Esophagus squamous epithelium (tissue), 5 donors: ENCODE data around the gene FILIP1. TPM values are rescaled to one million over a fixed set of nuclear protein-coding genes. Genes with fewer than 3 reads are reported as not detected.

Experiments
- DNase-seq: peaks from one replicate; lab custom pipeline; 2025; lab: John Stamatoyannopoulos, UW
- H3K27ac ChIP-seq, 4 donors: fragments of 200-600 bp; sonication (generic); one replicate each; pipeline ENCODE4 v1.5.1; 2016 to 2019; ENCODE audit warnings: mild to moderate bottlenecking in 1 of 4
- H3K27me3 ChIP-seq, 4 donors: fragments of 200-600 bp; sonication (generic); 1 replicate in 3 of 4; 2 replicates in 1 of 4; pipeline versions ENCODE4 v1.5.1 to v1.6.0; 2017 to 2021; ENCODE audit warnings: antibody characterized with exemption in 1 of 4
- H3K36me3 ChIP-seq, 3 donors: fragments of 200-600 bp; sonication (generic); one replicate each; pipeline ENCODE4 v1.5.1; 2016 to 2019
- H3K4me1 ChIP-seq, 3 donors: fragments of 200-600 bp; sonication (generic); one replicate each; pipeline ENCODE4 v1.5.1; 2017 to 2019
- H3K4me3 ChIP-seq, 4 donors: fragments of 200-600 bp; sonication (generic); 1 replicate in 3 of 4; 2 replicates in 1 of 4; pipeline ENCODE4 v1.5.1; 2016 to 2019; ENCODE audit warnings: mild to moderate bottlenecking in 2 of 4, moderate library complexity in 1 of 4
- H3K9me3 ChIP-seq, 3 donors: fragments of 200-600 bp; sonication (generic); one replicate each; pipeline ENCODE4 v1.5.1; 2016 to 2019
- CTCF ChIP-seq, 6 experiments: fragments of 450-650 bp in 4 of 6; fragments of 200-600 bp in 2 of 6; sonication (generic) in 2 of 6; IDR thresholded peaks; one replicate each; pipeline ENCODE4 v1.5.1; 2016 to 2019; ENCODE audit warnings: antibody characterized with exemption in 6 of 6, mild to moderate bottlenecking in 4 of 6, moderate library complexity in 4 of 6
- POLR2A ChIP-seq, 4 donors: fragments of 450-650 bp; IDR thresholded peaks; one replicate each; pipeline ENCODE4 v1.6.1; 2017; ENCODE audit warnings: antibody characterized with exemption in 4 of 4, mild to moderate bottlenecking in 4 of 4, moderate library complexity in 3 of 4
- WGBS, 2 donors: methylation state at CpG; one replicate each; pipeline ENCODE4 v1.1.5; 2018; 5-methylcytosine and 5-hydroxymethylcytosine counted together
- intact Hi-C: fragments of 100-400 bp; cut with DNase I; formaldehyde crosslinking; loops from one replicate; pipeline ENCODE4 v1.15.0; 2022
- small RNA-seq, 4 donors: library from RNA; depleted of rRNA; stranded (forward); fragments of <200 nt; gene quantifications; one replicate each; pipeline ENCODE3, GENCODE V24; 2016
- total RNA-seq, 4 donors: library from RNA; depleted of rRNA; stranded (reverse); fragments of >200 nt; gene quantifications; one replicate each; pipeline ENCODE4 v1.1.0, GENCODE V29; 2016
- donor health status: DM: yes; HTN: yes; CAD: no.

Gene FILIP1
- total RNA-seq, 4 donors from 2014 or later, result 0.49 to 13.4 (median 2.3) TPM

DNA sequence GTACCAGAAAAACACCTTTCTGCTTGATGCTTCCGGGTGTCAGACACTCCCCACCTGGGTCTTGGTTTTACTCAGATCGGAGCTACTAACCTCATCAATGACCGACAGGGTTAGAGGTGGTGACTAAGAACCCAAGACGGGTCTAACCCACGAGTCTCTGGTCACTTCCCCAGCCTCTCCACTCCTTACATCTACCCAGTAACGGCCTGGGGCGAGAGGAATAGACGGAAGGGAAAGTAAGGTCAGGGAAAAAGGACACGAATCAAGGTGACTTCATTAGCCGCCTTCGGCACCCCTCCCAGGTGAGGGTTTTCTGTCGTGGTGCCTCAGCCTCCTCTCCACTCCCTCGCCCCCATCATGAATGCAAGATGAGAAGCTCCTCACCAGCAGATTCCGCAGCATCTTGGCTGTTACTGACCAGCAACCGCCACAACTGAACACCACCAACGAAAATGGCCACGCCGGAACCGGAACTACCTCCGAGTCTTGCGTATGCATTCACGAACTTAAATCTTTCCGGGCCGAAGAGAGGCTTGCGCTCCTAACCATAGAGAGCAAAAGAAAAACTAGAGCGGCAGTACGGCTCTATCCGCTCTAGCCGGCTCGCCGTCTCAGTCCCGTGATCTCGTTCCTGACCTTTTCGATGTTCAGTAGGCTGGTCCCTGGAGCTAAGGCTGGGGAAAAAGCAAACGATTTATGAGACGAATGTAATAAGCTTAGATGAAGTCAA is 250.1 kb downstream of the FILIP1 start, which contains the start of gene COX7A2:
Gene COX7A2 (minus strand): TSS at position 469 of the 730 bp plus-strand sequence. CDS start 67 bp downstream, at position 402.
- TF ChIP-seq POLR2A (IDR thresholded peaks at IDR 0.05) (peak in 2 of 4 donors; percentile 58 to 78), CTCF (IDR thresholded peaks at IDR 0.05) (peak in 1 of 6 experiments; percentile 4)
- peak; percentile 46 for DNase-seq
- H3K36me3 ChIP-seq, result peaks cover 0 to 36% (median 0%) of the 10 kb centered on the region in 3 donors
- H3K9me3 ChIP-seq, result no peaks in the 10 kb centered on the region
- H3K4me1 ChIP-seq, result peaks cover 4 to 35% (median 17%) of the 10 kb centered on the region in 3 donors
- H3K4me3 ChIP-seq, result peak within 1 kb of the TSS; percentile 48 to 96 (median 68)
- WGBS, 2 donors, result 0 to 2% methylated on average over 23 to 31 of the region's 36 CpGs
- H3K27ac ChIP-seq, result peak within 1 kb of the TSS; percentile 83 to 97 (median 93)
- intact Hi-C loops, result no loop called here
- H3K27me3 ChIP-seq, result no peaks in the 10 kb centered on the region

Small RNA genes within 50 kb of the gene (small RNA-seq; reads per million reads assigned to genes)
- gene MIR4463, result 0 reads per million in 4 donors
- 0 reads per million in 4 donors for gene RF00012
- 0 reads per million in 4 donors for gene RNU1-34P

Other genes starting within 250 kb of the FILIP1 start
- gene COX7A2, start 250.0 kb downstream of the FILIP1 start, total RNA-seq, result 100 to 1,000 TPM; 192 to 530 (median 330) TPM
- gene TMEM30A, start 209.0 kb downstream of the FILIP1 start, total RNA-seq, result 10 to 100 TPM; 51.3 to 97.0 (median 72.3) TPM
- gene SENP6, start 108.1 kb upstream of the FILIP1 start, total RNA-seq, result 100 to 1,000 TPM in 1 of 4 donors, 10 to 100 TPM in 3; 45.5 to 104 (median 66.1) TPM